Liver (tissue), 3 donors: ENCODE results near the gene COPS8.

ENCODE experiments used
- ATF3 ChIP-seq: IDR thresholded peaks from 2 replicates; pipeline ENCODE4 v1.6.1; 2016; ENCODE audit warnings: antibody characterized with exemption
- CTCF ChIP-seq: fragments of 150-350 bp; IDR thresholded peaks from 2 replicates; pipeline ENCODE4 v1.5.1; 2017; ENCODE audit warnings: improper control_type of control experiment, low read depth, low read length; ENCODE audit not compliant: missing input control
- EGR1 ChIP-seq, 2 donors: IDR thresholded peaks; 2 replicates each; pipeline ENCODE4 v1.6.1; 2016 to 2018; ENCODE audit warnings: antibody characterized with exemption in 2 of 2, low read depth in 2 of 2
- GABPA ChIP-seq, 2 donors: IDR thresholded peaks in 1 of 2; conservative IDR thresholded peaks in 1 of 2; 2 replicates each; pipeline ENCODE4 v1.6.1; 2016; ENCODE audit warnings: antibody characterized with exemption in 2 of 2, mild to moderate bottlenecking in 1 of 2, moderate library complexity in 1 of 2
- MAX ChIP-seq: IDR thresholded peaks from 2 replicates; pipeline ENCODE4 v1.6.1; 2016; ENCODE audit warnings: antibody characterized with exemption
- RAD21 ChIP-seq, 2 donors: IDR thresholded peaks; 2 replicates each; pipeline ENCODE4 v1.6.1; 2016; ENCODE audit warnings: antibody characterized with exemption in 2 of 2, mild to moderate bottlenecking in 2 of 2
- REST ChIP-seq: IDR thresholded peaks from 2 replicates; pipeline ENCODE4 v1.6.1; 2016; ENCODE audit warnings: antibody characterized with exemption, mild to moderate bottlenecking
- TAF1 ChIP-seq: conservative IDR thresholded peaks from 2 replicates; pipeline ENCODE4 v1.6.1; 2016; ENCODE audit warnings: antibody characterized with exemption, mild to moderate bottlenecking
- YY1 ChIP-seq: IDR thresholded peaks from 2 replicates; pipeline ENCODE4 v1.6.1; 2016; ENCODE audit warnings: antibody characterized with exemption, mild to moderate bottlenecking
- donor health status: healthy.
- donor health status: healthy.

- no peak for TF ChIP-seq CTCF
- TF ChIP-seq YY1 = no peak
- no peak for TF ChIP-seq REST
- TF ChIP-seq MAX = no peak
- no peak for TF ChIP-seq RAD21 (IDR thresholded peaks at IDR 0.05)
- no peak for TF ChIP-seq ATF3
- TF ChIP-seq GABPA (IDR thresholded peaks at IDR 0.05 in 1 of 2, conservative IDR thresholded peaks at IDR 0.05 in 1 of 2) = no peak
- no peak for TF ChIP-seq TAF1
- TF ChIP-seq EGR1 (IDR thresholded peaks at IDR 0.05; ENCODE audit: low read depth in 2 of 2) = no peak
Observed at GRCh38 chr2:237130562-237131421, 45.1 kb downstream of the COPS8 start.
